Brain microvascular endothelial cell (primary cell): ENCODE data around the gene PEX7.
"Not testable (repeated sequence)": the region's sequence is repeated elsewhere in the genome, so short reads cannot be mapped to it uniquely, and the experiment has no call there.

Source experiments
- DNase-seq: peaks from one replicate; pipeline ENCODE4 v3.0.0-alpha.2; 2020
- H3K27ac ChIP-seq: fragments of 250-450 bp; sonication (Bioruptor Pico); 2 replicates; pipeline ENCODE4 v1.5.1; 2020; ENCODE audit warnings: mild to moderate bottlenecking, moderate library complexity
- H3K27me3 ChIP-seq: fragments of 250-450 bp; sonication (Bioruptor Pico); replicated peaks from 2 replicates; pipeline ENCODE4 v1.5.1; 2020; ENCODE audit warnings: mild to moderate bottlenecking
- H3K36me3 ChIP-seq: fragments of 250-450 bp; sonication (Bioruptor Pico); replicated peaks from 2 replicates; pipeline ENCODE4 v1.5.1; 2020; ENCODE audit warnings: mild to moderate bottlenecking
- H3K4me3 ChIP-seq: 2 replicates; pipeline ENCODE4 v1.5.1; 2011; ENCODE audit warnings: low read depth, mild to moderate bottlenecking, control low read depth, low read length, moderate library complexity
- CTCF ChIP-seq: IDR thresholded peaks from 2 replicates; pipeline ENCODE4 v1.5.1; 2011; ENCODE audit warnings: low read depth, mild to moderate bottlenecking, moderate library complexity, low read length, control low read depth, inconsistent platforms; ENCODE audit errors: missing control alignments
- in situ Hi-C: cut with HindIII; loops from 2 replicates; pipeline ENCODE4 v1.10.0; 2017; ENCODE audit warnings: low sequenced_read_pairs, low pct_ligation_motif_present

PEX7 gene

GRCh38 chr6:136862662-136863061 lies 40.3 kb downstream of the PEX7 start:
- Histone ChIP-seq H3K27ac (no peak overlapping the region), H3K27me3 (no peaks in the 10 kb centered on the region), H3K4me3 (no peak overlapping the region), H3K36me3 (no peaks in the 10 kb centered on the region)
- DNase-seq: no peak
- TF ChIP-seq CTCF: no peak
- in situ Hi-C loops: no loop called here

DNA sequence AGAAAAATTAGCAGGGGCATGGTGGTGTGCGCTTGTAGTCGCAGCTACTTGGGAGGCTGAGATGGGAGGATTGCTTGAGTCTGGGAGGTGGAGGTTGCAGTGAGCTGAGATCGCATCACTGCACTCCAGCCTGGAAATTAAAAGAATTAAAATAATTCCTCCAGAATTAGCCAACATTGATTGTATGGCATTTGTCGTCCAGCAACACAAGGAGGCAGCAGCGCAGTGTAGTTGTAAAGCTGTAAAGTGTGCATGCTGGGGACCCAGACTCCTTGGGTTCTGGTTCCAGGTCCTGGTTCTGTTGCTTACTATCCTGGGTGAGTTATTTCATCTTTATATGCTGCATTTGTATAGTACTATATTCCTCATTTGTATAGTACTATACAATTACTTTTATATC lies 41.4 kb downstream of the PEX7 start:
- no peak overlapping the region for H3K27ac ChIP-seq
- DNase-seq: no peak
- H3K27me3 ChIP-seq: no peaks in the 10 kb centered on the region
- no peaks in the 10 kb centered on the region for H3K36me3 ChIP-seq
- in situ Hi-C loops: no loop called here
- no peak for TF ChIP-seq CTCF
- no peak overlapping the region for H3K4me3 ChIP-seq

- H3K27me3 ChIP-seq: no peaks in the 10 kb centered on the region
- in situ Hi-C loops: no loop called here
- no peak for TF ChIP-seq CTCF
- H3K4me3 ChIP-seq: no peak overlapping the region
- DNase-seq: no peak
- H3K27ac ChIP-seq: no peak overlapping the region
- H3K36me3 ChIP-seq: no peaks in the 10 kb centered on the region
These were observed 42.3 kb downstream of the PEX7 start for GRCh38 chr6:136864676-136865075.

DNA sequence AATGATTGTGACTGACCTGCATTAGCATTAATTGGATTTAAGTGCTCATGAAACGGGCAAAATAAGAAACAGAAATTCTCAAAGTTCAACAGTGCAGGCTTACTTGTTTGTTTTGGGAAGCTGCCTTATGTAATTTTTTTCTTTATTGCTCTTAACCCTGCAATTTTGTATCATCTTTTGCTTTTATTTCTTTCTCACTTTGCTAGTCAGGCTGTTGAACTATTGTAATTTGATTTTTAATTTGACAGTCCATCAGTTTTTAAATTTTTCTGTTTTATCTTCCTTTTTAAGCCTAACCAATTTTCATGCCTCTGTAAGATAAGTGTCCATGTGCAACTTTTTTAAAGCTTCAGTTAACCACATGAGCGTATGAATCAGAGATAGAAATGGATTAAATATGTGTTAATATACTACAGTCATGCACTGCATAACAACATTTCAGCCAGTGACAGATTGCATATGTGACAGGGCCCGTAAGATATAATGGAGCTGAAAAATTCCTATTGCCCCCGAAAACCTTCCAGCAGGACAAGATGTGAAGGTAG lies 44.6 kb downstream of the PEX7 start:
- peak; percentile 7 for DNase-seq
- in situ Hi-C loops: no loop called here
- H3K36me3 ChIP-seq: no peaks in the 10 kb centered on the region
- H3K27me3 ChIP-seq: no peaks in the 10 kb centered on the region
- no peak for TF ChIP-seq CTCF
- no peak overlapping the region for H3K27ac ChIP-seq
- no peak overlapping the region for H3K4me3 ChIP-seq

- in situ Hi-C loops: no loop called here
- Histone ChIP-seq H3K27ac (no peak overlapping the region), H3K36me3 (no peaks in the 10 kb centered on the region), H3K27me3 (no peaks in the 10 kb centered on the region), H3K4me3 (no peak overlapping the region)
- no peak for TF ChIP-seq CTCF
- no peak for DNase-seq
These were observed 47.1 kb downstream of the PEX7 start for GRCh38 chr6:136869451-136869850.

- Histone ChIP-seq H3K27me3 (no peaks in the 10 kb centered on the region), H3K36me3 (no peaks in the 10 kb centered on the region), H3K27ac (no peak overlapping the region), H3K4me3 (no peak overlapping the region)
- DNase-seq: no peak
- no peak for TF ChIP-seq CTCF
- in situ Hi-C loops: no loop called here
These were observed 51.4 kb downstream of the PEX7 start for GRCh38 chr6:136873748-136874147.

- in situ Hi-C loops, H3K4me3 ChIP-seq, H3K27me3 ChIP-seq, H3K27ac ChIP-seq, H3K36me3 ChIP-seq, DNase-seq: not testable (repeated sequence)
These were observed 54.1 kb downstream of the PEX7 start for GRCh38 chr6:136876469-136876868.
